ENCODE results near the gene SETD3.
A peak's percentile ranks its signal among the peaks of the same experiment; 100 is the strongest.

SETD3 gene

DNA sequence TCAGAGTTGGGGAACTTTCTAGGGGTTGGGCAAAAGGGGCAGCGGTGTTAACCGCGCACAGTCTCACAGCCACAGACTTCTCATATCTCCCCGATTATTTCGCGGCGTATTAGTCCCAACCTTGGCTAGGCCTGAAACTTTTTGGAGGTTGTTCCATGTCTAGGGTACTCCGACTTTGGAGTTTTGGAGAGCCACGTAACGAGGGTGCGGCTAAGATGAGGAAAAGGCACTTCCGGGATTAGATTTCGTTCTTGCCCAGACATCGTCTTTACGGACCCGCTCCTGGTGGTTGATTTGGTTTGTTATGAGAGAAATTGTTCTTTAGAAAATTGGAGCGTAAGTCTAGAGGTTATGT is 1.1 kb upstream of the SETD3 start:
- no peak for DNase-seq

- peak; percentile 100 for DNase-seq
Observed at GRCh38 chr14:99480917-99481744, 472 bp upstream of the SETD3 start, which contains the start of gene CCNK. TSS of gene CCNK (plus strand) at chr14:99481409. CDS start at chr14:99492678, 11,269 bp downstream.

GRCh38 chr14:99479160-99479905 is 1.3 kb downstream of the SETD3 start:
- no peak for DNase-seq

- no peak for DNase-seq
Observed at GRCh38 chr14:99478128-99478527, 2.5 kb downstream of the SETD3 start.

DNA sequence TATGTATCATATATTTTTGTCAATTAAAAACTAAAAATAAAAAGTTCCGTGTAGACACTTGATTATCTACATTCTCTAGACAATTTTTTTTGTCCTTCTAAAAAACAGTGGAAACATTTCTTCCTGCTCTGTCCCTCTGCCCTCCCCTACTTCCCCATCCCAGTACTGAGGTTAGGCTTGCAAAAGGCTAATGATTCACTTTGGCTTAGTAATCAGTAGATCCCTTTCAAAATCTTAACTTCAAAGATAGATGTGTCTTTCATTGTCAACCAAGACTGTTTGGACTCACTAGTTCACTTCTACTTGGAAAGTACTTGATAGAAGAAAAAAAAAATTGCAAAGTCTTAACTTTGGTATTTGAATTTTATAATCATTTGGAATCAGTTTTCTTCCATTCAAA is 3.8 kb downstream of the SETD3 start:
- no peak for DNase-seq

GRCh38 chr14:99475660-99476059 is 5.0 kb downstream of the SETD3 start:
- DNase-seq = no peak

GRCh38 chr14:99475179-99475578 is 5.5 kb downstream of the SETD3 start:
- no peak for DNase-seq

- DNase-seq = no peak
Observed at GRCh38 chr14:99473458-99473857, 7.2 kb downstream of the SETD3 start.

- no peak for DNase-seq
Observed at GRCh38 chr14:99472937-99473336, 7.7 kb downstream of the SETD3 start.

DNA sequence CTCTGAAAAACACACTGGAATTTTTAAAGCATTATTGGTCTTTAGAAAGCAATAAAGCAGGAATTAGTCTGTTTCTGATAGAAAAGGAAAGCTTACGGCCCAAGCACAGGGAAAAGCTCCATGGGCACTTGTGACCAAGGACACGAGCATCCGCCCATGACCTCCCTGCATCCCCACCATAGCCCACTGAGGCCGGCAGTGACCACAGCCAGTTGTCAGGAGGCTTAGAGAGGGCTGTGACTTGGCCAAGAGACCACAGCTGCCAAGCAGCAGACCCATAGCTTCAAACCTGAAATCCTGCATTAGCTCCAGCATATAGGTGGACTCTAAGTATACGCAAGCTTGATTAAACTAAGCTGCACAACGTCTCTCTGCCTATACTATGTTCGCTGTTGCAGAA is 8.9 kb downstream of the SETD3 start:
- no peak for DNase-seq

GRCh38 chr14:99468836-99469592 is 11.6 kb downstream of the SETD3 start:
- peak; percentile 37 for DNase-seq

DNA sequence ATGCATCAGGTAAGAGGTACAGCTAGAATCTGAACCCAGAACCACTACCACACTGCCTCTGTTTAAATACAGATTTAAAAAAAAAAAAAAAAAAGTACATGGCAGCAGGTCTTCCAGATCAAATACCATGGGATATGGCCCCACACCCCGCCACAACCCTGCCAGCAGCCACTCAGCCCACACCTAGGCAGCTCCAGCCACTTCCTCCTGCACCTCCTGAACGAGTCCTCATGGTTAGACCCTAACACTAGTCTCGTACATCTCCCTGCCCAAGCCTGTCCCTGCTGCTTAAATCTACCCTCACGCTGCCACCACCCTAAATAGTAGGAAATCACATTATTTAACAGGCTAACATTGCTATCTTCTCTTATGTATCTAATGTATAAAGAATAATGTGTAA is 12.6 kb downstream of the SETD3 start:
- no peak for DNase-seq

GRCh38 chr14:99467336-99468078 is 13.2 kb downstream of the SETD3 start:
- DNase-seq = no peak

GRCh38 chr14:99466758-99467157 is 13.9 kb downstream of the SETD3 start:
- DNase-seq = no peak

DNA sequence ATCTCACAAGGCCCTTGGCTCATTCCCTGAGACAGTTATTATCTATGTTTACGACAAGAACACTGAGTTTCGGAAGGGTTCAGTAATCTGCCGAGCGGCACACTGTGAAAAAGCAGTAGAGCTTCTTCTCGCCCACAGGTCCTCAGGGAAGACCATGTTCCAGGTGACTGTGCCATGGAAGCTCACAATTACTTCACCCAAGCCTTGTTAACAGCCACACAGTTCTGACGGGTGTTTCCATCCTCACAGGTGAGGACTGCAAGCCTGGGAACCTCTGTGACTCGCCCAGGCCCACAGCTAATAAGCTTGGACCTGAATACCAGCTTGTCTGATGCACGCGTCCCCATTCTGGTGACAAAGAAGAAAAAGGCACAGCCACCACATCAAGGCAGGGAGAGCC is 15.4 kb downstream of the SETD3 start:
- DNase-seq = no peak

DNA sequence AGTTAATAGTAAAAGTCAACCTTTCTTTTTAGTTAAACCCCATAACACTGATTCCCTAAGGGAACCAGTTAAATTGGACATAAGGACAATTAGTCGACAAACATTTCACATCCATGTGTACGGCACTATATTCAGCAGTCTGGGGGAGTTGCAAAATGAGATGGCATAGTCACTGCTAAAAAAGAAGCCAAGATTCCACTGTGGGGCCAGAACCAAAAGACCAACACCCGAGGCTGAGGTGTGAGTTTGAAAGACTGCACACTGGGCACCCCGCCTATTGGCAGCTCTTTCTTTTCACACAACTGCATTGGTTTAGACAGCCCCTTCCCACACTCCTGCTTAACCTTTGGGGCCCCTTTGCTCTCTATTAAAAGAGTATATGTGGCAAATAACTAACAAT is 16.7 kb downstream of the SETD3 start:
- no peak for DNase-seq

DNA sequence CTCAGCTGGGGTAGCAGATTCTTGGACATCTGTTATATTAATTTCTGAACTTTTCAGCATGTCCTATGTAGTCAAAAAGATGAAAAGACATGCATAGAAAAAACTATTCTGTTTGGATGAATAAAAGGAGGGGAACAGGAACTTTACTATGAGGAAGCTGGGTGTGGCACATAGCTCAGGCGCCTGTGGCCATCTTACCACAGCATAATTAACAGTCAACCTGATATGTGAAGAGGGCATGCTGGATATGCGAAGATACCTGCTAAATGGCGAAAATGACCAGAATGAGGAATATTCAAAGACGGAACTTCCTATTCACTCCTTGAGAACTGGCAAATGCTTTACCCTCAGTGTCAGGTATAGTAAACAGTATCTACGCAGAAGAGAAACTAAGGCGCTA is 18.4 kb downstream of the SETD3 start:
- DNase-seq = no peak

DNA sequence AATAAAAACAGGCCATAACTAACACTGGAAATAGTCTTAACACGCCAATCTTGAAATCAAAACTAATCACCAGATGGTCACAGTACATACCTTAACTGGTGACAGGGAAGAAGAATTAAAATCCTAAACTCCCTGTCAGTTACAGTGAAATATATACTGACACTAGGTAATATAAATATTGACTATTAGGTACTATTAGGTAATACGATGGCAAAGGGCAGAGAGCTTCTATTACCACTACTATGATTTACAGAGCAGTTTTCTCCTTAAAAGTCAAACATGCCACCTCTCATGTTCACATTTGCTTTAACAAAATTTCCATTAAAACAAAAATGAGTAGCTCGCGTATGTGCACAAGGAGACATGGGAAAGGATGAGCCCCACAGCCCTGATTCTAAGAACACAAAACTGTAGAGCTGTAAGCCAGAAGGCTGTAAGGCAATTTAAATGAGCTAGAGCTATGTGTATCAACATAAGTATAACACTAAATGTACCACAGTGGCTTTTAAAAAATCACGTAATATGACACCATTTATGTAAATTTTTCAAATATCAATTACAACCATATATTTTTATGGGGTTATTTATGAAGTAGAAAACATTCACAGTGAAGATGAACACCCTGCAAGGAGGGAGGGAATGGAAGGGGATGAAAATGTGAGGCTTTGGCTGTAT is 19.1 kb downstream of the SETD3 start:
- DNase-seq = no peak

DNA sequence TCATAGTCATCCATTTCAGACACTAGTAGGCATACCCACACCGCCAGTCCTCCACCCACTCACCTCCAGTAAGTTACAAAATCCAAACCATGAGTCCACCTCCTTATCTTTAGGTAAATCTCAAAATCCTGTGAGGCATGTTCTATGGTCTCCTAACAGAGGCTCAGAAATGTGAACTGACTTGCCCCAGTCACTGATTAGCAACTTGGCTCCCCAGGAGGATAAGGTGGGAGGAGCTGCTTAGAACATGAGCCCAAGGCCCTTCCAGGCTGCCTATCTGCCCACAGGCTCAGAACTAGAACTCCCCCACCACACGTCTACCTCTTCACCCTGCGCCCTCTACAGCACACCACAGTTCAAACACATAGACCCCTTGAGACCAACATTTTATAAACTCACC is 19.9 kb downstream of the SETD3 start:
- DNase-seq = no peak

- no peak for DNase-seq
Observed at GRCh38 chr14:99459481-99460100, 21.1 kb downstream of the SETD3 start.

DNA sequence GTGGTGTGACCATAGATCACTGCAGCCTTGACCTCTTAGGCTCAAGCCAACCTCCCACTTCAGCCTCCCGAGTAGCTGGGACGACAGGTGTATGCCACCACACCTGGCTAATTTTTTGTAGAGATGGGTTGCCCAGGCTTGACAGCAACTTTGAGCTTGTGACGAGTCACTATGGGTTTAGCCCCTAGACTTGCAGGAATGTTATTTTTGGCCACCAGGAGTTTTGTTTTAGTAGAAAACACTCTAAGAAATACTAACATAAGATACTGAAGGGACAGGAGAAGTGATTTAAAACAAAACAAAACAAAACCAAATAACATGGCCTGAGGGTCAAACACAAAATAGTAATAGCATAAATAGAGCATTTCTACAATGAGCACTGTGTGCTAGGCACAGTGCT is 26.4 kb downstream of the SETD3 start:
- no peak for DNase-seq

DNA sequence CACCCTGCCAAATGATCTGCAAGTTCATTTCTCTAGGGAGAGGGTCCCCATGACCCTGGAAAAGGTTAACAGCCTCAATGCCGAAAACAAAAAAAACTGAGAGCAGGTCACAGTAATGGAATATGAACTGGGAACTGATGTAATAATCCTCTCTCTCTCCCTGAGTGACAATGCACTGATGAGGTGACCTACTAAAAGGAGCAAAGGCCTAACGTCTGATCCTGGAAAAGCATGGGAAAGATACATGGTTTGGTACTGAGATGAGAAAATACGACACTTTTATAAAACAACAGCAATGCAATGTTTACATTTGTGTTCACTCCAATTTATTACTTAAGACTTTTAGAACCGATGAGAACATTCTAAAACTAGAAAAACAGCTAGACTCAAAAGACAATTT is 27.7 kb downstream of the SETD3 start:
- no peak for DNase-seq
